SH-SY5Y (cell line): ENCODE measurements around the gene SGMS2.

ENCODE experiments used
- GATA2 ChIP-seq: IDR thresholded peaks from 2 replicates; pipeline ENCODE4 v1.6.1; 2011; ENCODE audit warnings: mild to moderate bottlenecking, low read depth, low read length
- GATA3 ChIP-seq: IDR thresholded peaks from 2 replicates; pipeline ENCODE4 v1.6.1; 2011; ENCODE audit warnings: low read depth, mild to moderate bottlenecking, low read length, moderate library complexity

- no peak for TF ChIP-seq GATA3
- TF ChIP-seq GATA2, result no peak
Observed at GRCh38 chr4:107800706-107801105, 24.0 kb upstream of the SGMS2 start.
